HG03571 (cell line): ENCODE data around the gene PDGFC.
"Not testable (repeated sequence)": the region's sequence is repeated elsewhere in the genome, so short reads cannot be mapped to it uniquely, and the experiment has no call there.

Source experiments
- ATAC-seq: cut with Tn5 transposase; IDR thresholded peaks from one replicate; pipeline ENCODE4 v1.9.1; 2021; ENCODE audit not compliant: unreplicated experiment

PDGFC gene

DNA sequence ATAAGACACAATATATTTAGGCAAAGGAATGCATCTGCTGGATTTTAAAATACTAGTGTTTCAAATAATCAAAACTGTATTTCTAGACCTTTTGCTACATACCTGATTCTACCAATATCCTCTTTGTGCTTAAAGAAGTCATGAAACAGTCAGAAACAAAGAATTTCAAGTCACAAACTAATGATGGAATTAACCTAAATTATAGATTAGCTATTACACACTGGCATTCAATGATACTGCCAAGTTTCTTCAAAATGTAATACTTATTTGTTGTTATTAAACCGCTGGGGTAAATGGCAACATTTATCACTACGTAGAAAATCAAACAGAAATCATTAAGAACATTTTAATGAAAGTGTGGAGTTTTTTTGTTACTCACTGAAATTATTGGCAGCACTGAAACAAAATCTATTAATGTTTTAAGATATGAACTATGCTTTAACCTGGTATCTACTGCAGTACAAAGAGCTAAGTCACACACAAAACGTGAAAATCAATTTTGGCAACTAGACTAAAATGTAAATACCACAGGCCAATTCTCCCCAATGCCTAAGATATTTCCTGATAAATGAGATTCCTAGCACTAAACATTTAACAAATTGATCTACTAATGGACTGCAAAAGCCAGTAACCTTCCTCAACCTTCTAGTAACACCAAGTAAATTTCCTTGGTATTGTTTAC lies 19.4 kb downstream of the PDGFC start:
- no peak for ATAC-seq

DNA sequence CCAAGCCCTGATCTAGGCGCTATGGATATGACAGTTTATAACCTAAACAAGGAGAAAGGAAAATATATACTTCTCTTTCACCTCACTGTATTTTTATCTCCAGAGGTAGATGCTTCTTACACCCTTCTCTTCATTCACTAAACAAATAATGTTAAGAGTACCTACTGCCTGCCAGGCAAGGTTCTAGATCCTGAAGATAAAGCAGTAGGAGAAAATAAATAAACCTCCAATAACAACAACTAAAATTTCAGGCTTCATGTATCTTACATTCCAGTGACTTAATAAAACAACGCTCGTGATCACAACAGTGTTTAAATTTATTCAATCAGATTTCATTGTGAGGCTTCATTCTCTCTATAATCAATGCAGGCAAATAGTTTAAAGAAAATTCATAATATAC lies 20.7 kb downstream of the PDGFC start:
- no peak for ATAC-seq

DNA sequence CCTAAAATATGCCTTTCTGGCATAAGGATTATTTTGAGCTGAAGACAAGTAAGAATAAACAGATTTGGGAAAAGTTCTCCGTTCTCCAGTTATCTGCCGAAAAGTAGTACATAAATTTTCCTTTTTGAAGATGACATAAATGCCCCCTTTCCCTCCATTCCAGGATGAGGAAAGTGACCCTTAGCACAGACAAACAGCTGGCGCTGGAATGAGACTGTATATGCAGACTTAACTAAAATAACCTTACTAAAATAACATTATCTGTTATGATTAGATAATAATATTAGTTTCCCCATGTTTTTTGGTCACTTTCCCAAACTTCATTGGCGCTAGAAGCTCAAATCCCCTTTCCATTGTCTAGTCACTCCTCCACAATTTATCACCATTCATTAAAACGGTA lies 21.5 kb downstream of the PDGFC start:
- no peak for ATAC-seq

DNA sequence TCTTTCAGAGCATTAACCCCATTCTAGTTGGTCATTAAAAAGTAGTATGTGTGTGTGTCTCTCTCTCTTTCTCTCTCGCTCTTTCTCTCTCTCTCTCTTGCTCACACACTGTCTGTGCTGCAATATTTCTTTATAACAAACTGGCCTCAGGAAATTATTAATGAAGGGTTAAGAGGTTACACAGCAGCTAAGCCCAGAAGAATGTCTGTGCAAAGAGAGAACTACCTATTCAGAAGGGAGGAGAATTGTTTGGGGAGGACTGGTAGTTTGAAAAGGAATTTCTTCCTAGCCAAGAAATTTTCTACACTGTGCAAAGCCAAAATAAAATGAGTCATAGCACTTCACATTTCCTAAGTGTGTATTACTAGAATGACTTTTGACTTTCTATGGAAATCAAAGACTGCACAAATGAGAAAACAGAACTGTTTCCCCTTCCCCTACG lies 22.2 kb downstream of the PDGFC start:
- no peak for ATAC-seq

DNA sequence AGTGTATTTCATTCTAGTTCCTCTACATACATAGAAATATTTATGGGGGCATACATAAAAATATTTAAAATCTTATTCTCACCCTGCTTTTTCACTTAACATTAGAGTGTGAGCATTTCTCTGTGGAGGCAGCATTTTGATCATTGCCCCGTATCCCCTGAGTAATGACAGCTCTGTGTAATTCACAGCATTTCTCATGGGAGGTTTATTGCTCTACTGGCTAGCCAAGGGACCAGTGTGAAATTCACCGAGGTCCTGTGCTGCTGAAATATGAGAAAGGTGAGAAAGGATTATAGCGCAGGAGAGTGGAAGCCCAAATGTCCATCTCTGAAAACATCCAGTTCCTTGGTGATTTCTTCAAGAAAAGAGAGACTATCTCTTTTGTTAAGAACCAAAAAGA lies 22.9 kb downstream of the PDGFC start:
- no peak for ATAC-seq

DNA sequence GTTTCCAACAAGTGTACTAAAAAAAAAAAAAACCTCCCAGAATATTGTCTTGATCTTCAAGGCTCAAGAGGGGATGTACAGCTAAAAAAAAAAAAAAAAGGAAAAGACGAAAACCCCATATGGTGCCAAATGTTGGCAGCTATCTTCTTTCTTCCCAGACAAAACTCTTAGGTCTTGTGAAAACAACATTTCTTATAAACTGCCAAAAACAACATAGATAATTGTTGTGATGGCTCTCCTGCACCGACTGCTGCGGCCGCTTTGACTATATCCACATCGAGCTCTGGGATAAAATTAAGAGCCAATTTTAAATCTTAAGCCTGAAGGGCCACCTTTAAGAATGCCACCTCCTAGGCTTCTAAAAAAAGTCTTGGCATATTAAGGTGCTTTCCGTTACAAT lies 23.5 kb downstream of the PDGFC start:
- no peak for ATAC-seq

DNA sequence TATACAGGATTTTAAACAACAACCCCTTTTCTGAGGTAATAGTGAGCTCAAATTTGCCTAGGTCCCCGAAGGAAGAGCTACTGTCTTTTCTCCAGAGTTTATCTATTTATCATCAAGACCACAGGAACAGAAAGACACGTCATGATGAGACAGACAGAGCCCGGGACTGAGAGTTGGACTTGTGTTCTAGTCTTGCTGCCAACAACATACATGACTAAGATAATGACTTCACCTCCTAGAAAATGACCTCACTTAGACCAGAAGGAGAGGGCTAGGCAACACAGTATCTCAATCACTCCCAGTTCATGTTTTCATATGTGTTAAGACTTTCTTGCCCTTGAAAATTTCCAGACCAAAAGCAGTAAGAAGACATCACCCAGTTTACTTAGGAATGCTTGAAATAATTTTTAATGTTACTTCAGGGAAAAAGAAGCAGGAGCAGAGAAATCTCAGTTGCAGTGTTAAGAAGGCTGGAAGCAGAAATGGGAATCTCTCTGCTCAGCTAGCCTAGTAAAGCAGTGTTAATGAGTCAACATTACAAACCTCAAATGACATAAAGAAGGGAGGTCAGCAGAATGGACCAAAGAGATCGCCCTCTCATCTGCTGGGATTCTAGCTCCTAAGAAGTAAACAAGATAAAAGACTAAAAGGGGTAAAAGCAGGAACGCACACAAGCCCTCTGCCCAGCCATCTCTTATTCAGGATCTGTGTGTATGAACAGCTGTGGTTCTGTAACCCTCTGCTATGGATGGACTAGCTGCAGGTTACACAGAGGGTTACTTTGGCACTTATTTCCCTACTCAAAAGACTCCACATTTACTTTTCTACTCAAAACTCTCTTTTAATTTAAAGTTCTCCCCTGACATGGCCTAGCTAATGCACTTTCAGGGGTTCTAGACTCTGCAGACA lies 24.8 kb downstream of the PDGFC start:
- no peak for ATAC-seq

DNA sequence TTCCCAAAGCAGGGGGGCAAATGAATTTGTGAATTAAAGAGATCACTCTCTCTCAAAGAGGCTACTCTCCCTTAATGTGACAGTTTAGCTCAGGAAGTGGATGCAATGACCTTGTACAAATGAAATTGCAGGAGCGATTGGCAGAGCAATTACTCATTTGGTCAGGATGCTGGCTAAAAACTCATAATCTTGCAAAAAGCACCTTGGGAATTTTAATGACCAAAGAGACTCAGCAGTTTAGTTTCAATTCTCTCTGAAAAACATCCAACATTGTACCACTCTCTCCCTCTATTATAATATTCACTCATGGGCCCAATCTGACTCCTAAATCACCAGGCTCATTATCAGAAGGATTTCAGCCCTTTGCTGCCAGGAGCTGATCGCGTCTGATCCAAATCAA lies 26.1 kb downstream of the PDGFC start:
- no peak for ATAC-seq

DNA sequence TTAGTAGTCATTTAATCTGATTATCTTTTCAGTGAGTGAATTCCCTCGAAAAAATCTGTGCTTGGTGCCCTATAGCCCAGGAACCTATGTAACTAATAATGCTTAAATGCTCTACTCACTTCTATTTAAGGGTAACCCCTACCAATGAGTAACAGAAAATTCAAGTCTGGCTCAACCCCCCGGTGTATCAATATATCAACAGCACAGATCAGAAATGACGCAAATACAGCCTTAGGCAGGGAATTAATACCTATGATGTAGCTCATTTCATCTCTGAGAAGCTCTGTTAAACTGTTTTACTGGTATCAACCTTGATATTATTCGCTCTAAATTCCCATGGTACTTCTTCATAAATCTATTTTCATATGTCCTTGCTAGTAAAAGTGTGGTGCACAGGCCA lies 28.6 kb downstream of the PDGFC start:
- no peak for ATAC-seq

DNA sequence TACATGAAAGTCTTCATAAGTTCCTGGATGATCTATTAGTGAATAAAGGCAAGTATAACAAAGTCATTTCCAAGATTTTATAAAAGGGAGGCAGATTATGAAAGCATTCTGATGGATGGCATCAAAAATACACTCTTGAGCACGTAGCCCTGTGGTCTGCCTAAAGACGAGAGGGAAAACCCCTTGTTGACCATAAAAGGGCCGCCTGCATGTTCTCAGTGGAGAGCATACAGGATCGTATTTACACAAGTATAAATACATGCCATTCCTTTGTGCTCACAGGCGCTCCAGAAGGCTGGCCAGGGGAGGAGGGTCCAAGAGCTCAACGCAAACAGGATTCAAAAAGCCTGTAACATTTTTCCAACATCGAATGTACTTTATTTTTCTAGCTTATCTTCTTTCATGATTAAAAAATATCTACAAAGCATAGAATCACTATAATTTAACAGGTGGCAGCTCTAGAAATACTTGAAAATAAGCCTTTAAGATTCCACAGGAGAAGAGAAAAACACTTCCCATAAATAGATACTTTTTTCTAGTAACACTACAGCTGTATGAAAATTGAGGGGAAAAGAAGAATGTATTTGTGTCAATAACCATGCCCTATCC lies 29.6 kb downstream of the PDGFC start:
- no peak for ATAC-seq

DNA sequence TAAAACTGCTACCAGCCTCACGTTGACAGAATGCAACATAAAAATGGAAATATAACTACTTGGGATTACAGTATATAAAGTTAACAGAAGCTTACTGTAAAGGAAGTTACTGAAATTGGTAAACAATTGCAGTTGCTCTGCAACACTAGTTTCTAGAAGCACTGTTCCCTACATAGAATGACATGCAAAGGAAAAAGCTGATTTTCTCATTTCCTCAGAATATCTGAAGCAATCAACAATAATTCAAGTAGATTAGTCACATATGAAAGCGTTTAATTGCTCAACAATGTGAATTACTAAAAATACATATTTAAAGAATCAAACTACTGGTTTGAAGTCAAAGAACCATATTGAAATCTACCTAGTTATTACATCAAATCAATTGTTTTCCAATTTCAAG lies 31.8 kb downstream of the PDGFC start:
- ATAC-seq = no peak

DNA sequence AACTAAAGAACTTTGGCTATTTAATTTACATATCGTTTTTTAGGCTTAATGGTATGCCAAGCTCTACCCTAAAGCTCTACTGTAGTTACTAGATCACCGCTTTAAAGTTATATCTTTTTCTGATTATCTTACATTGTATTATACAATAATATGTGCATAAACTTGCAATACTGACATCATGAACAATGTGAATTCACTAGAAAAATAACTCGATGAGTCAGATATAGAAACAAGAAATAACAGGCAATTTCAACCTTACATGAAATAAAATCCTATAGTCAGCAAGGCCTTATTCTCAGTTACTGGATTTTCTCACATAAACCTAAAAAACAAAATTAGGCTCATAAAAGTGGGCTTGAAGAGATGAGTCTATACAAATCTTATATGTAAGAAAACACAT lies 32.5 kb downstream of the PDGFC start:
- no peak for ATAC-seq

DNA sequence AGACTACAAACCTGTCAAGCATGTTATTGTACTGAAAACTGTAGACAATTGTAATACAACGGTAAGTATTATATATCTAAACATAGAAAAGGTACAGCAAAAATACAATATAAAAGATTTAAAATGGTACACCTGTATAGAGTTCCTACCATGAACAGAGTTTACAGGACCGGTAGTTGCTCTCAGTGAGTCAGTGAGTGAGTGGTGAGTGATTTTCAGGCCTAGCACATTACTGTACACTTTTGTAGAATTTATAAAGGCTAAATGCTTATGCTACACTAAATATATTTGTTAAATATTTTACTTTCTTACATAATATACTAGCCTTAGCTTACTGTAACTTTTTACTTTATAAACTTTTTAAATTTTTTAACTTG lies 37.4 kb downstream of the PDGFC start:
- ATAC-seq = no peak

DNA sequence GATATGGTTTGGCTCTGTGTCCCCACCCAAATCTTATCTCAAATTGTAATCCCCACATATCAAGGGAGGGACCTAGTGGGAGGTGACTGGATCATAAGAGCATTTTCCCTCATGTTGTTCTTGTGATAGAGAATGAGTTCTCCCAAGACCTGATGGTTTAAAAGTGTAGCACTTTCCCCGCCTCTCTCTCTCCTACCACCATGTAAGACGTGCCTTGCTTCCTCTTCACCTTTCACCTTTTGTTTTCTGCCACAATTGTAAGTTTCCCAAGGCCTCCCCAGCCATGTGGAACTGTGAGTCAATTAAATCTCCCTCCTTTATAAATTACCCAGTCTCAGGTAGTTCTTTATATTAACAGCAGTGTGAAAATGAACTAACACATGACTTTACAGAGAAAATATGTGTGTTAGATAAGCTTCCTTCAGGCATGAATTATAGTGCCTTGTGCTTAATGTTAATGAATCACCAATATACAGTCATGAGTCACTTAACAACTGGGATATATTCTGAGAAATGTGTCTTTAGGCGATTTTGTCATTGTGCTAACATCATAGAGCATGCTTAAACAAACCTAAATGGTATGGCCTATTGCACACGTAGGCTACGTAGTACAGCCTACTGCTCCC lies 37.9 kb downstream of the PDGFC start:
- no peak for ATAC-seq

DNA sequence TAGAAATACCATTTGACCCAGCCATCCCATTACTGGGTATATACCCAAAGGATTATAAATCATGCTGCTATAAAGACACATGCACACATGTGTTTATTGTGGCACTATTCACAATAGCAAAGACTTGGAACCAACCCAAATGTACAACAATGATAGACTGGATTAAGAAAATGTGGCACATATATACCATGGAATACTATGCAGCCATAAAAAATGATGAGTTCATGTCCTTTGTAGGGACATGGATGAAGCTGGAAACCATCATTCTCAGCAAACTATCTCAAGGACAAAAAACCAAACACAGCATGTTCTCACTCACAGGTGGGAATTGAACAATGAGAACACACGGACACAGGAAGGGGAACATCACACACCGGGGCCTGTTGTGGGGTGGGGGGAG lies 39.2 kb downstream of the PDGFC start:
- not testable (repeated sequence) for ATAC-seq

DNA sequence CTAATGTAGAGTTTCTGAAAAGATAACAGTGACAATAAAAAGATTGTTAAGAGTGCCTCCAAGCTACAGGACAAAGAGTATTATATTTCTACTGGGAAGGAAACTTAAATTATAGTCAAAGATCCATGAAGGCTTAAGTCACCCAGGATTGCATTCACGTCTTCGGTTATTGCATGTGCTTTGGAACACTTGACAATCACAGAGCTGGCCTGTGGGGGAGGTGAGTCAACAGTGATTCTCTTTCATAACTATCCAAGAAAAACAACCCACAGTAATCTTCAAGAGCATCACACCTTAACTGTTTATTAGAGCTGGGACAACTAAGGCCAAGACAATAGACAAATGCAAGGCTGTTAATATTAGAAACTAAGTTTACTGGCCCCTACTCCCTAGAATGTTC lies 40.3 kb downstream of the PDGFC start:
- no peak for ATAC-seq

DNA sequence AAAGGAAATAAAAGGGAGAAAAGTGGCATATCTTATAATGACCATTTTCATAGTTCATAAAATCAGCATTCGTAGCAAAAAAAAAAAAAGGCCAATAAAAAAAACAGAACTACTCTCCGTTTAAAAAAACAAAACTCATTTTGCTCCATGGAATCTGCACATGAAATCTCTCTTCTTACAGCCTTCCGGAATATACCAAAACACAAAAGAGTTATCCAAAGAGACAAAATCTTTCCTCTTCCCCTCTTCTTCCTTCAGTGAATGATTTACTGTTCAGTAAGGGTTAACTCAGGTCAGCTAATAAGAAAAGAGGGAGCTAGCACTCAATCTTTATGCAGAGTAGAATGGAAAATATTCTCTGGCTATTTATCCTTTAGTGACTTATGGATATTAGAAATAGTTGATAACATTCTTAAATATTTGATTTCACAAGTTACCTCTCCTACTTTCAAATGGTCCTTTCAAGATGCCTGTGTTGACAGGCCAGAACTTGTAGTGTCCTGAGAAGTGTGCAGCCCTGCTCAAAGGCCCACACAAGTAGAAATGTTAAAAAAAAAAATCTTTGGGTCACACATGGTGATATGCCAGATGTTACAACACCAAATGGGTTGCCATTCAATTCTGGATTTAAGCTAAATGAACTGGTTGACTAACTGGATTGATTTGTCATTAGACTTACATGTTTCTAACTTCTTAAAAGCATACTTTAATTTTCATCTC lies 42.1 kb downstream of the PDGFC start:
- ATAC-seq = no peak

DNA sequence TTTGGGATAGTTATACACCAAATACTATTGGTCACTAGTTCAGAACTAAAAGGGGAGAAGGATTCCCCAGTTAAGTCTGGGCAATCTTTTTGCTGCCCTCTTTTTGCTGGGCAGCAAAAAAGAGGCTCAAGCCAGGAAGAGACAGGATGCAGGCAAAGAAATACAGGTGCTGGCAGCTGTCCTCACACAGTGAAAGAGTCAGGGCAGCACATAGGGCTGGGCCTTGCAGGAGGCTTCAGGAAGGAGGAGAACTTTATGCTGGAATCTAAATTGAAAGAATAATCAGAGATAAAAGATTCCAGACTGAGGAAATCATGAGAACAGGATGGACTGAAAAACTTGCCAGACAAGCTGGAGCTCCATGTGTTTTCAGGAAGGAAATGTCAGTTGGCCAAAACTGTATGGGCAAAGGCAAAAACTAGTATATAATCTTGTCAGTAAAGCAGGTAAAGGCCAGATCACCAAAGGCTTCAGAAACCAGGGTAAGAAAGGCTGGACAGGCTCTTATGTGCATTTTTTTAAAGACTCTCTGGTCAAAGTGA lies 46.8 kb downstream of the PDGFC start:
- no peak for ATAC-seq

DNA sequence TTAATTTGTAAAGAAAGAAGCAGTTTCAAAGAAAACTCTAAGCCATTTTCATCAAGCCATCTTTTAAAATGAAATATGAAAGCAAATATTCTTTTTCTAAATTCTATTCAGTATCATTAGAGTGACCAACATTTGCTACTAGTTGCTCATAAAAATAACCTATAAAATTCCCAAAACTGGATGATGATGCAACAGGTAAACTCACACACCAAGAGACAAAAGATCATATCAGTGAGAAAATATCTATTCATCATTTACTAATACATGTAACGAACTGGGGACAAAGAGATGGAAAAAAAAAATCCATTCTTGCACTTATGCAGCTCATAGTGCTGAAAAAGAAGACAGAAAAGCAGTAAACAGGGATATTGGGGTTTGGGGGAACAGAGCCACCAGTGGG lies 48.1 kb downstream of the PDGFC start:
- no peak for ATAC-seq

DNA sequence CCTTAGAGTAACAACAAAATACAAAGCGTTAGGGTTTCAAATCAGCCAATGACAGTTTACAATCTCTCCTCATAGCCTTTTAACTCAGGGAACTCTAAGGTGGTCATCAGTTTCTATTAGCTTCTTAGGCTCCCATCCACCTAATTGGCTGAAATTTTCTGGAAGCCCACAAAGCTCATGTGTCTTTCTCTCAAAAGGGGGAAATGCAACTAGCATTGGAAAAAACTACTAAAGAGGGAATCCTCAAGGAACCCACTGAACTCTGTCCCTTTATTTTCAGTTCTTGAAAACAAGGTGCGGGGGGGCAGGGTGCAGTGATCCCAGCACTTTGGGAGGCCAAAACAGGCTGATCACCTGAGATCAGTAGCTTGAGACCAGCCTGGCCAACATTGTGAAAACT lies 56.4 kb downstream of the PDGFC start:
- no peak for ATAC-seq

DNA sequence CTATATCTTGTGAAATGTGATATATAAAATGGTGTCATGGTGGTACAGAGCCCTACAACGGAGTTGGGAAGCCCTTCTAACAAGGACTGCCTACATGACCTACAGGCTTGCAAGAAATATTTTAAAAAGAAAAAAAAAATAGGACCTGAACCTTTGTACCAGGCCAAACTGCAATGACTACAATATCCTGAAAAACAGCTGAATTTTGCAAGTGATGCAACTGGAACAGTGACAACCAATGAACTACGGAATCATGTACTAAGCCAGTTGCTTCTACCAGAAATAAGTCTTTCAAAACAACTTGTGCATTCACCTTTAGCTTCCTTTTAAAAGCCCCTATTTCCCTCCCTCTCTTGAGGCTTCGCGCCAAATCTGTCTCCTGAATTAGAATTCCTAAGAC lies 58.4 kb downstream of the PDGFC start:
- no peak for ATAC-seq
